CD4-positive, alpha-beta memory T cell (primary cell): ENCODE measurements around the gene UBAP2. TPM values are rescaled to one million over a fixed set of nuclear protein-coding genes. Genes with fewer than 3 reads are reported as not detected.
"Not testable (repeated sequence)": the region's sequence is repeated elsewhere in the genome, so short reads cannot be mapped to it uniquely, and the experiment has no call there.

ENCODE experiments used
- CTCF ChIA-PET: fragments of 350-600 bp; sonication (Branson Sonifier 250); formaldehyde crosslinking; loops from one replicate; lab custom pipeline; 2021; ENCODE audit warnings: inconsistent platforms; ENCODE audit not compliant: partially characterized antibody; lab: Charles Lee
- POLR2A ChIA-PET: fragments of 350-600 bp; sonication (Branson Sonifier 250); formaldehyde crosslinking; loops from one replicate; lab custom pipeline; 2021; ENCODE audit not compliant: partially characterized antibody; lab: Charles Lee
- DNase-seq, 5 donors: peaks; one replicate each; pipeline versions ENCODE4 v3.0.0 to v3.0.0-alpha.2; 2020 to 2022; ENCODE audit warnings: mixed read lengths in 1 of 5
- H3K27ac ChIP-seq: one replicate; pipeline ENCODE4 v1.7.0; 2013; ENCODE audit warnings: low read depth, low read length
- H3K27me3 ChIP-seq: 2 replicates; pipeline ENCODE4 v1.7.0; 2013; ENCODE audit warnings: mild to moderate bottlenecking, low read length, moderate library complexity; ENCODE audit not compliant: insufficient read depth
- H3K36me3 ChIP-seq: 2 replicates; pipeline ENCODE4 v1.7.0; 2013; ENCODE audit warnings: mild to moderate bottlenecking, low read length, moderate library complexity; ENCODE audit not compliant: insufficient read depth
- H3K4me1 ChIP-seq: 2 replicates; pipeline ENCODE4 v1.7.0; 2013; ENCODE audit warnings: mild to moderate bottlenecking, low read length, moderate library complexity; ENCODE audit not compliant: insufficient read depth
- H3K4me3 ChIP-seq, 2 donors: one replicate each; pipeline ENCODE4 v1.7.0; 2013; ENCODE audit warnings: low read length in 2 of 2, mild to moderate bottlenecking in 1 of 2
- H3K9me3 ChIP-seq, 2 donors: one replicate each; pipeline ENCODE4 v1.7.0; 2013; ENCODE audit warnings: low read length in 2 of 2, control low read depth in 1 of 2; ENCODE audit not compliant: control insufficient read depth in 1 of 2
- H3K27ac Mint-ChIP-seq, 7 donors: one replicate each; pipeline ENCODE4 v1.8.0; 2020 to 2021; ENCODE audit warnings: mixed read lengths in 7 of 7, mild to moderate bottlenecking in 6 of 7, inconsistent platforms in 3 of 7, moderate library complexity in 3 of 7
- H3K27me3 Mint-ChIP-seq, 2 donors: one replicate each; pipeline ENCODE4 v1.8.0; 2020 to 2021; ENCODE audit warnings: mixed read lengths in 2 of 2
- H3K36me3 Mint-ChIP-seq, 2 donors: one replicate each; pipeline ENCODE4 v1.8.0; 2020 to 2021; ENCODE audit warnings: mixed read lengths in 2 of 2, inconsistent platforms in 1 of 2, mild to moderate bottlenecking in 1 of 2
- H3K4me1 Mint-ChIP-seq, 4 donors: one replicate each; pipeline ENCODE4 v1.8.0; 2020 to 2021; ENCODE audit warnings: mixed read lengths in 4 of 4, mild to moderate bottlenecking in 1 of 4
- H3K4me3 Mint-ChIP-seq, 8 donors: one replicate each; pipeline ENCODE4 v1.8.0; 2020 to 2021; ENCODE audit warnings: mixed read lengths in 8 of 8, mild to moderate bottlenecking in 7 of 8, moderate library complexity in 6 of 8, inconsistent platforms in 3 of 8
- H3K9me3 Mint-ChIP-seq, 8 donors: one replicate each; pipeline ENCODE4 v1.8.0; 2020 to 2021; ENCODE audit warnings: mixed read lengths in 8 of 8, mild to moderate bottlenecking in 5 of 8, inconsistent platforms in 3 of 8, moderate library complexity in 1 of 8
- intact Hi-C: fragments of 100-400 bp; cut with micrococcal nuclease; formaldehyde crosslinking; loops from one replicate; pipeline ENCODE4 v1.15.1; 2023
- polyA plus RNA-seq, 2 donors: library from polyadenylated mRNA; unstranded; fragments of 300-500 nt; fragmentation: Illumina TruSeq; gene quantifications; one replicate each; pipeline ENCODE4 v1.2.3, GENCODE V29; 2021
- total RNA-seq, 2 experiments: library from RNA; stranded (reverse); gene quantifications; one replicate each; pipeline ENCODE4 v1.2.3, GENCODE V29; 2021

UBAP2 gene
- total and polyA plus RNA-seq, 4 experiments from 2014 or later = 5.1 to 36.8 (median 24.8) TPM

- H3K27ac Mint-ChIP-seq, H3K9me3 ChIP-seq, H3K4me3 ChIP-seq, H3K9me3 Mint-ChIP-seq, DNase-seq, H3K36me3 Mint-ChIP-seq, H3K4me3 Mint-ChIP-seq, H3K27me3 ChIP-seq, H3K4me1 ChIP-seq, H3K27me3 Mint-ChIP-seq, H3K27ac ChIP-seq, H3K36me3 ChIP-seq, intact Hi-C loops, POLR2A ChIA-PET, CTCF ChIA-PET: not testable (repeated sequence)
- H3K4me1 Mint-ChIP-seq = peaks cover 10 to 25% (median 15%) of the 10 kb centered on the region in 4 donors
These were observed 24.2 kb downstream of the UBAP2 start for GRCh38 chr9:34024476-34024875.

DNA sequence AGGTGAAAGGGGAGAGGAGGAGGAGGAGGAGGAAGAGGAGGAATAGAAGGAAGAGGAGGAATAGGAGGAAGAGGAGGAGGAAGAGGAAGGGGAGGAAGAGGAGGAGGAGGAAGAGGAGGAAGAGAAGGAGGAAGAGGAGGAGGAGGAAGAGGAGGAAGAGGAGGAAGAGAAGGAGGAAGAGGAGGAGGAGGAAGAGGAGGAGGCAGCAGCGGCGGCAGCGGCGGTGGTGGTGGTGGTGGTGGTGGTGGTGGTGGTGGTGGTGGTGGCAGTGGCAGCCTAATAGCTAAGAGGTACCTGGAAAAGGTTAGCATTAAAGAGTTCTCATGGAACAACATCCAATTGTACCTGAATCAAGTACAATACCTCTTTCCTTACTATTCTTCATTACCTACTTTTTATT is 32.5 kb downstream of the UBAP2 start:
- Mint-ChIP-seq H3K4me3 (no peak overlapping the region), H3K27ac (no peak overlapping the region), H3K9me3 (no peaks in the 10 kb centered on the region), H3K36me3 (peaks cover 6 to 26% of the 10 kb centered on the region in 2 donors), H3K27me3 (no peaks in the 10 kb centered on the region), H3K4me1 (peaks cover 7 to 17% (median 12%) of the 10 kb centered on the region in 4 donors)
- Histone ChIP-seq H3K36me3 (no peaks in the 10 kb centered on the region), H3K9me3 (no peaks in the 10 kb centered on the region), H3K4me1 (no peaks in the 10 kb centered on the region), H3K4me3 (no peak overlapping the region), H3K27me3 (no peaks in the 10 kb centered on the region), H3K27ac (no peak overlapping the region)
- CTCF ChIA-PET = no interaction called here
- POLR2A ChIA-PET = no interaction called here
- no peak for DNase-seq
- intact Hi-C loops = no loop called here

GRCh38 chr9:34010979-34011378 is 37.7 kb downstream of the UBAP2 start:
- intact Hi-C loops = loop anchor here (1.0 to 5.0 kb wide), 4 partner anchors 36 to 368 kb away; partner anchors contain the start of gene UBAP2
- Histone ChIP-seq H3K4me1 (no peaks in the 10 kb centered on the region), H3K27me3 (no peaks in the 10 kb centered on the region), H3K4me3 (no peak overlapping the region), H3K9me3 (no peaks in the 10 kb centered on the region), H3K27ac (no peak overlapping the region), H3K36me3 (no peaks in the 10 kb centered on the region)
- ChIA-PET CTCF (interaction anchor here (1.2 to 4.4 kb wide), 5 partner anchors 9 to 243 kb away, joined by 3 to 23 read pairs (median 6); no protein-coding TSS in a partner anchor), POLR2A (interaction anchor here (0.7 kb wide), 1 partner anchor 37 kb away, joined by 3 read pairs; no protein-coding TSS in a partner anchor)
- no peaks in the 10 kb centered on the region for H3K9me3 Mint-ChIP-seq
- H3K36me3 Mint-ChIP-seq = peaks cover 6 to 40% of the 10 kb centered on the region in 2 donors
- DNase-seq = peak in 4 of 5 donors; percentile 14 to 26 (median 20)
- no peaks in the 10 kb centered on the region for H3K27me3 Mint-ChIP-seq
- no peak overlapping the region for H3K27ac Mint-ChIP-seq
- H3K4me1 Mint-ChIP-seq = peaks cover 0 to 4% (median 0%) of the 10 kb centered on the region in 4 donors
- no peak overlapping the region for H3K4me3 Mint-ChIP-seq

- no peaks in the 10 kb centered on the region for H3K4me1 ChIP-seq
- H3K27ac Mint-ChIP-seq = peak overlapping the region in 1 of 7 donors; percentile 7
- H3K4me1 Mint-ChIP-seq = peaks cover 0 to 2% (median under 1%) of the 10 kb centered on the region in 4 donors
- no peak overlapping the region for H3K27ac ChIP-seq
- H3K4me3 Mint-ChIP-seq = no peak overlapping the region
- no peaks in the 10 kb centered on the region for H3K27me3 ChIP-seq
- ChIA-PET POLR2A (no interaction called here), CTCF (interaction anchor here (1.0 to 1.2 kb wide), 2 partner anchors 9 to 30 kb away, joined by 3 to 4 read pairs; no protein-coding TSS in a partner anchor)
- H3K9me3 ChIP-seq = no peaks in the 10 kb centered on the region
- DNase-seq = no peak
- peaks cover 17 to 31% of the 10 kb centered on the region in 2 donors for H3K36me3 Mint-ChIP-seq
- H3K4me3 ChIP-seq = no peak overlapping the region
- peaks cover 7% of the 10 kb centered on the region for H3K36me3 ChIP-seq
- H3K9me3 Mint-ChIP-seq = no peaks in the 10 kb centered on the region
- H3K27me3 Mint-ChIP-seq = no peaks in the 10 kb centered on the region
- intact Hi-C loops = no loop called here
These were observed 46.7 kb downstream of the UBAP2 start for GRCh38 chr9:34001951-34002350.

DNA sequence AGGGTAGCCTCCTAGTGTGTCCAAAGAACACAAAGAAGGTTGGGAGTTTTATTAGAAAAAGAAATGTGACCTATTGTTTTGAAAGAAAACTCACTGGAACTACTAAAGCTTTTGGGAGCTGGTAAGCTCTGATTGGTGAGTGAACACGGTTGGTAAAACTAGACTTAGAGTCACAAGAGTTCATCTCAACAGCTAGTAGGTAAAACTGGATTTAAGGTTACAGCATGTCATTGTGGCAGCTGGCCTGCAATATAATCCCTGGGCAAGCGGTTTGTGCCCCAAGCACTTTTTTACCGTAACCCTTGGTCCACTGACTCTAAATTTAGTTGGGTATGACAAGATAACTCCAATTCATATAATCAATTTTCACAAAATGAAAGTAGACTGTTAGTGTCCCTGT is 47.4 kb downstream of the UBAP2 start:
- no peaks in the 10 kb centered on the region for H3K27me3 Mint-ChIP-seq
- no peak overlapping the region for H3K4me3 Mint-ChIP-seq
- intact Hi-C loops = no loop called here
- Histone ChIP-seq H3K4me1 (no peaks in the 10 kb centered on the region), H3K36me3 (peaks cover 7% of the 10 kb centered on the region), H3K27ac (no peak overlapping the region), H3K4me3 (no peak overlapping the region), H3K27me3 (no peaks in the 10 kb centered on the region), H3K9me3 (no peaks in the 10 kb centered on the region)
- H3K4me1 Mint-ChIP-seq = peaks cover 0 to 2% (median under 1%) of the 10 kb centered on the region in 4 donors
- DNase-seq = no peak
- ChIA-PET CTCF (interaction anchor here (1.0 kb wide), 1 partner anchor 31 kb away, joined by 4 read pairs; no protein-coding TSS in a partner anchor), POLR2A (no interaction called here)
- no peaks in the 10 kb centered on the region for H3K9me3 Mint-ChIP-seq
- peak overlapping the region in 1 of 7 donors; percentile 5 for H3K27ac Mint-ChIP-seq
- peaks cover 23 to 32% of the 10 kb centered on the region in 2 donors for H3K36me3 Mint-ChIP-seq

- H3K9me3 Mint-ChIP-seq = no peaks in the 10 kb centered on the region
These were observed 53.2 kb downstream of the UBAP2 start for GRCh38 chr9:33995449-33995848.

GRCh38 chr9:33993104-33993503 is 55.6 kb downstream of the UBAP2 start:
- Mint-ChIP-seq H3K27me3 (no peaks in the 10 kb centered on the region), H3K36me3 (peaks cover 36 to 45% of the 10 kb centered on the region in 2 donors), H3K4me1 (peaks cover 8 to 14% (median 12%) of the 10 kb centered on the region in 4 donors), H3K9me3 (peaks cover 0 to 3% (median 0%) of the 10 kb centered on the region in 8 donors), H3K27ac (no peak overlapping the region), H3K4me3 (no peak overlapping the region)
- intact Hi-C loops = no loop called here
- DNase-seq = no peak
- H3K27ac ChIP-seq = no peak overlapping the region
- no peak overlapping the region for H3K4me3 ChIP-seq
- ChIA-PET CTCF (no interaction called here), POLR2A (no interaction called here)
- H3K9me3 ChIP-seq = no peaks in the 10 kb centered on the region
- H3K36me3 ChIP-seq = peaks cover 9% of the 10 kb centered on the region
- no peaks in the 10 kb centered on the region for H3K27me3 ChIP-seq
- H3K4me1 ChIP-seq = peaks cover 5% of the 10 kb centered on the region

More at GRCh38 chr9:33995449-33995848, 53.2 kb downstream of the UBAP2 start:
- Histone ChIP-seq H3K4me1 (no peaks in the 10 kb centered on the region), H3K27me3 (no peaks in the 10 kb centered on the region), H3K9me3 (no peaks in the 10 kb centered on the region), H3K4me3 (no peak overlapping the region), H3K27ac (no peak overlapping the region), H3K36me3 (peaks cover 14% of the 10 kb centered on the region)
- H3K27me3 Mint-ChIP-seq = no peaks in the 10 kb centered on the region
- CTCF ChIA-PET = no interaction called here
- H3K36me3 Mint-ChIP-seq = peaks cover 30 to 42% of the 10 kb centered on the region in 2 donors
- POLR2A ChIA-PET = no interaction called here
- H3K4me3 Mint-ChIP-seq = no peak overlapping the region
- H3K27ac Mint-ChIP-seq = no peak overlapping the region
- H3K4me1 Mint-ChIP-seq = peaks cover 0 to 4% (median 0%) of the 10 kb centered on the region in 4 donors
- intact Hi-C loops = no loop called here
- DNase-seq = no peak
